Bladder microvascular endothelial cell (primary cell): ENCODE results near the gene SPINK2. TPM values are rescaled to one million over a fixed set of nuclear protein-coding genes. Genes with fewer than 3 reads are reported as not detected.

ENCODE experiments used
- total RNA-seq: library from RNA; depleted of rRNA; stranded (reverse); fragments of >200 nt; gene quantifications from 2 replicates; pipeline ENCODE4 v1.2.3, GENCODE V29; 2014

Gene SPINK2
- not detected in 2 replicates for total RNA-seq

GRCh38 chr4:56821381-56822243, at the start of gene SPINK2:
SPINK2 (minus strand) TSS chr4:56821701; CDS start chr4:56821662, 39 bp downstream.

Other genes starting within 250 kb of the SPINK2 start
- 0.13 and 1.1 TPM in 2 replicates for gene HOPX, start 140.4 kb downstream of the SPINK2 start, total RNA-seq
- gene REST, start 86.2 kb upstream of the SPINK2 start, total RNA-seq = 15.1 and 33.0 TPM in 2 replicates
- 15.1 and 16.0 TPM in 2 replicates for gene NOA1, start 155.9 kb upstream of the SPINK2 start, total RNA-seq
- 75.1 and 178 TPM in 2 replicates for gene POLR2B, start 157.2 kb upstream of the SPINK2 start, total RNA-seq